ENCODE measurements around the gene ITGAD.
A peak's percentile ranks its signal among the peaks of the same experiment; 100 is the strongest.

GRCh38 chr16:31458073-31458843 is 65.1 kb downstream of the ITGAD start:
- TF ChIP-seq ZBTB26 (tag by site-specific recombination; optimal IDR thresholded peaks at IDR 0.05) (no peak), ZBTB7A (tag by site-specific recombination; IDR thresholded peaks at IDR 0.05; ENCODE audit: low read depth) (no peak), KLF1 (tag by site-specific recombination; IDR thresholded peaks at IDR 0.05) (no peak; the same call in 1 of the 2 replicates), ZBTB17 (tag by site-specific recombination; IDR thresholded peaks at IDR 0.05) (no peak), CTCF (tag by site-specific recombination; IDR thresholded peaks at IDR 0.05) (peak; percentile 88), ZNF473 (tag by site-specific recombination; IDR thresholded peaks at IDR 0.05) (no peak), ZNF274 (IDR thresholded peaks at IDR 0.05; ENCODE audit: low read length) (no peak), ZNF274 (tag by site-specific recombination; IDR thresholded peaks at IDR 0.05; ENCODE audit: borderline replicate concordance) (no peak), ZBTB10 (tag by site-specific recombination; IDR thresholded peaks at IDR 0.05) (no peak), ZNF138 (tag by site-specific recombination; IDR thresholded peaks at IDR 0.05; ENCODE audit: borderline replicate concordance) (no peak), TSHZ1 (tag by site-specific recombination; IDR thresholded peaks at IDR 0.05; ENCODE audit: borderline replicate concordance) (no peak)
